WERI-Rb-1 (cell line): ENCODE data around the gene LRP3.
"Not testable (repeated sequence)": the region's sequence is repeated elsewhere in the genome, so short reads cannot be mapped to it uniquely, and the experiment has no call there.

Experiments
- DNase-seq: peaks from one replicate; pipeline ENCODE4 v3.0.0-alpha.2; 2020
- H3K27ac ChIP-seq: fragments of 250-450 bp; sonication (Bioruptor Pico); 2 replicates; pipeline ENCODE4 v1.5.1; 2020; ENCODE audit warnings: mild to moderate bottlenecking, moderate library complexity
- H3K27me3 ChIP-seq: fragments of 250-450 bp; sonication (Bioruptor Pico); 2 replicates; pipeline ENCODE4 v1.5.1; 2021; ENCODE audit warnings: mild to moderate bottlenecking, low read depth, moderate library complexity; ENCODE audit not compliant: insufficient read depth, severe bottlenecking
- H3K36me3 ChIP-seq: fragments of 250-450 bp; sonication (Bioruptor Pico); 2 replicates; pipeline ENCODE4 v1.5.1; 2020; ENCODE audit warnings: mild to moderate bottlenecking, moderate library complexity
- H3K4me3 ChIP-seq: 2 replicates; pipeline ENCODE4 v1.5.1; 2011; ENCODE audit warnings: low read depth, mild to moderate bottlenecking, control low read depth, low read length
- H3K9me3 ChIP-seq: fragments of 250-450 bp; sonication (Bioruptor Pico); 2 replicates; pipeline ENCODE4 v1.5.1; 2021; ENCODE audit warnings: mild to moderate bottlenecking, moderate library complexity; ENCODE audit not compliant: severe bottlenecking
- TF ChIP-seq, protein P1 (sequence below): IDR thresholded peaks from 2 replicates; pipeline ENCODE4 v1.5.1; 2011; ENCODE audit warnings: low read depth, mild to moderate bottlenecking, control low read depth, inconsistent platforms, low read length

The LRP3 gene, protein sequence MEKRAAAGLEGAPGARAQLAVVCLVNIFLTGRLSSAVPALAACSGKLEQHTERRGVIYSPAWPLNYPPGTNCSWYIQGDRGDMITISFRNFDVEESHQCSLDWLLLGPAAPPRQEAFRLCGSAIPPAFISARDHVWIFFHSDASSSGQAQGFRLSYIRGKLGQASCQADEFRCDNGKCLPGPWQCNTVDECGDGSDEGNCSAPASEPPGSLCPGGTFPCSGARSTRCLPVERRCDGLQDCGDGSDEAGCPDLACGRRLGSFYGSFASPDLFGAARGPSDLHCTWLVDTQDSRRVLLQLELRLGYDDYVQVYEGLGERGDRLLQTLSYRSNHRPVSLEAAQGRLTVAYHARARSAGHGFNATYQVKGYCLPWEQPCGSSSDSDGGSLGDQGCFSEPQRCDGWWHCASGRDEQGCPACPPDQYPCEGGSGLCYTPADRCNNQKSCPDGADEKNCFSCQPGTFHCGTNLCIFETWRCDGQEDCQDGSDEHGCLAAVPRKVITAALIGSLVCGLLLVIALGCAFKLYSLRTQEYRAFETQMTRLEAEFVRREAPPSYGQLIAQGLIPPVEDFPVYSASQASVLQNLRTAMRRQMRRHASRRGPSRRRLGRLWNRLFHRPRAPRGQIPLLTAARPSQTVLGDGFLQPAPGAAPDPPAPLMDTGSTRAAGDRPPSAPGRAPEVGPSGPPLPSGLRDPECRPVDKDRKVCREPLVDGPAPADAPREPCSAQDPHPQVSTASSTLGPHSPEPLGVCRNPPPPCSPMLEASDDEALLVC

DNA sequence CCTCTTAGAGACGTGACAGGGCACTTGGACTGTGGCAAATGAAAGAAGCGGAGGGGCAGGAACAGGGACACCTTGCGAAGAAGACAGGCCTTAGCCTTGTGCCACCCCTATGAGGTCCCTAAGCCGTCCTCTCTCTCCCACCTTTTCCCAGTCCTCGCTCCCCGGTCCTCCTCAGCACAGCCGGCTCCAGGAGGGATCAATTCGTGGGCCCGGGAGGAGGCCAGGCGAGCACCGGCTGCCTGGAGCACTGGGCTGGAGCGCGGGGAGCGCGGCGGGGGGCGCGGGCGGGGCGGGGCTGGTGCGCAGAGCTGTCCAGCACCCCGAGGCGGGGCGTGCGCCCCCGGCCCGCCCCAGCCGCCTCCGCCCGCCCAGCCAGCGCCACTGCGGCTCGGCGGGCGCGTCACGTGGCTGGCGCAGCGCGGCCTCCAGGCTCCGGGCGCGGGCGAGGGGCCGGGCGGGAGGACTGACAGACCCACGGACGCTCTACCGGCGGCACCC lies at the start of gene LRP3:
Gene LRP3 (plus strand): TSS at position 466 of the 498 bp plus-strand sequence. CDS start 456 bp downstream, outside the sequence.
- TF ChIP-seq, protein P1, sequence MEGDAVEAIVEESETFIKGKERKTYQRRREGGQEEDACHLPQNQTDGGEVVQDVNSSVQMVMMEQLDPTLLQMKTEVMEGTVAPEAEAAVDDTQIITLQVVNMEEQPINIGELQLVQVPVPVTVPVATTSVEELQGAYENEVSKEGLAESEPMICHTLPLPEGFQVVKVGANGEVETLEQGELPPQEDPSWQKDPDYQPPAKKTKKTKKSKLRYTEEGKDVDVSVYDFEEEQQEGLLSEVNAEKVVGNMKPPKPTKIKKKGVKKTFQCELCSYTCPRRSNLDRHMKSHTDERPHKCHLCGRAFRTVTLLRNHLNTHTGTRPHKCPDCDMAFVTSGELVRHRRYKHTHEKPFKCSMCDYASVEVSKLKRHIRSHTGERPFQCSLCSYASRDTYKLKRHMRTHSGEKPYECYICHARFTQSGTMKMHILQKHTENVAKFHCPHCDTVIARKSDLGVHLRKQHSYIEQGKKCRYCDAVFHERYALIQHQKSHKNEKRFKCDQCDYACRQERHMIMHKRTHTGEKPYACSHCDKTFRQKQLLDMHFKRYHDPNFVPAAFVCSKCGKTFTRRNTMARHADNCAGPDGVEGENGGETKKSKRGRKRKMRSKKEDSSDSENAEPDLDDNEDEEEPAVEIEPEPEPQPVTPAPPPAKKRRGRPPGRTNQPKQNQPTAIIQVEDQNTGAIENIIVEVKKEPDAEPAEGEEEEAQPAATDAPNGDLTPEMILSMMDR: no peak
- peaks cover 25% of the 10 kb centered on the region for H3K36me3 ChIP-seq
- H3K27ac ChIP-seq: peak within 1 kb of the TSS; percentile 57
- peak within 1 kb of the TSS; percentile 62 for H3K4me3 ChIP-seq
- H3K9me3 ChIP-seq: no peaks in the 10 kb centered on the region
- no peaks in the 10 kb centered on the region for H3K27me3 ChIP-seq
- DNase-seq: peak; percentile 69

DNA sequence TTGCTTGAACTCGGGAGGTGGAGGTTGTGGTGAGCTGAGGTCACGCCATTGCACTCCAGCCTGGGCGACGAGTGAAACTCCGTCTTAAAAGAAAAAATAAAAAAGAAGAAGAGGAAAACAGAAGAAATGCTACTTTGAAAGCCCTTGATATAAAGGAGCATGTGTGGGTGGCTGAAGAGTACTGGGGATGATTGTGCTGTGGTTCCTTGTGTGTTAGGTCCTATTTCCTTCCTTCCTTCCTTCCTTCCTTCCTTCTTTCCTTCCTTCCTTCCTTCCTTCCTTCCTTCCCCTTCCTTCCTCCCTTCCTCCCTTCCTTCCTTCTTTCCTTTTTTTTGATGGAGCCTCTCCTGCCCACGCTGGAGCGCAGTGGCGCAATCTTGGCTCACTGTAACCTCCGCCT lies 47.9 kb upstream of the LRP3 start:
- H3K27ac ChIP-seq: no peak overlapping the region
- no peak for DNase-seq
- no peak overlapping the region for H3K4me3 ChIP-seq
- no peaks in the 10 kb centered on the region for H3K36me3 ChIP-seq
- TF ChIP-seq, protein P1: no peak
- no peaks in the 10 kb centered on the region for H3K27me3 ChIP-seq
- no peaks in the 10 kb centered on the region for H3K9me3 ChIP-seq

DNA sequence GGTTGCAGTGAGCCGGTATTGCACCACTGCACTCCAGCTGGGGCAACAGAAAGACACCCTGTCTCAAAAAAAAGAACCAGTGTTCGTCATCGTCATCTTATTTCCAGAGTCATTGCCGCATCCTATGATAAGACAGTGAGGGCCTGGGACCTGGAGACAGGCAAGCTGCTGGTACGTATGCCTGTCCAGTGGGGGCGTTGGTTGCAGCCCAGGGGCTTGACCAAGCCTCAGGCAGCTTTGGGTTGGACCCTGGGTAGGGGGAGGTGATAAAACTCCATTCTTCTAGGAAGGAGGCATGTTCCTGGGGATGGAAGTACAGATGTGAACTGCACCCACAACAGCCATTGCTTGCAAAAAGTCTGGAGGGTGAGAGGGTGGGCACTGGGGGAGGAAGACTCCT lies 46.6 kb upstream of the LRP3 start:
- TF ChIP-seq, protein P1: no peak
- no peaks in the 10 kb centered on the region for H3K9me3 ChIP-seq
- H3K27ac ChIP-seq: no peak overlapping the region
- no peak overlapping the region for H3K4me3 ChIP-seq
- H3K27me3 ChIP-seq: no peaks in the 10 kb centered on the region
- no peaks in the 10 kb centered on the region for H3K36me3 ChIP-seq
- DNase-seq: no peak

DNA sequence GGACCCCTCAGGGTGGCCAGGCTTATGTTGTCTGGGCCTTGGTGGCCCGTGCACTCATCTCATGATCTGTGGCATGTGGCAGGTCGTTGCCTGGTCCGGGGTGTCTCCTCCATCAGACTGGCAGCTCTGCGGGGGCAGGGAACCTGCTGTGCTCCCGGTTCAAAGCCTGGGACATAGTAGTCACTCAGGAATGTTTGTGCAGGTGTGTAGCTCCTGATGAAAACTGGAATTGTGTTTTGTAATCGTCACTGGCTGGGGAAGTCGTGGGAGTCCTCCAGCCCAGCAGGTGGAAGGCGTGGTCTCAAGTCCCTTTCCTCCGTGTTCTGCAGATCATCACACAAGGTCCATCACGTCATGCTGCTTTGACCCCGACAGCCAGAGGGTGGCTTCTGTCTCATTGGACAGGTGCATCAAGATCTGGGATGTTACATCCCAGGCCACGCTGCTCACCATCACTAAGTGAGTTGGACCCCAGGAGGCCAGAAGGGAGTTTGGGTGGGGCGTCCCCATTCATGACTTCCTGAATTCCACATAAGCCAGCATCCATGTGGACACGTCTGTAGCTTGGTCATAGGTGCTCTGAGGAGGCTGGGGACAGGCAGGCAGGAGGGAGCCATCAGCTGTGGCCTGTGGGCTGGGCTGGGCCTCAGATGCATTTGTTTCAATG lies 43.1 kb upstream of the LRP3 start:
- no peak for DNase-seq
- Histone ChIP-seq H3K9me3 (no peaks in the 10 kb centered on the region), H3K36me3 (no peaks in the 10 kb centered on the region), H3K27me3 (no peaks in the 10 kb centered on the region), H3K27ac (no peak overlapping the region), H3K4me3 (no peak overlapping the region)
- TF ChIP-seq, protein P1: no peak

DNA sequence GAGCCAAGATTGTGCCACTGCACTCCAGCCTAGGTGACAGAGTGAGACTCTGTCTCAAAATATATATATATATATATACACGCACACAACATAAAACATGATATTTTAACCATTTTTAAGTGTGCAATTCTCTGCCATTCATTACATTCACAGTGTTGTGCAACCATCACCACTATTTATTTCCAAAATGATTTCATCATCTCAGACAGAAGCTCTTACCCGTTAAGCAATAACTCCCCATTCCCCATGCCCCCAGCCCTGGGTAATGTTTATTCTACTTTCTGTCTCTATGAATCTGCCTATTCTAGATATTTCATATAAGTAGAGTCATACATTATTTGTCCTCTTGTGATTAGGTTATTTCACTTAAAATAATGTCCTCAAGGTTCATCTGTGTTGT lies 42.0 kb upstream of the LRP3 start:
- Histone ChIP-seq H3K27ac (no peak overlapping the region), H3K9me3 (no peaks in the 10 kb centered on the region), H3K27me3 (no peaks in the 10 kb centered on the region), H3K36me3 (no peaks in the 10 kb centered on the region), H3K4me3 (no peak overlapping the region)
- no peak for DNase-seq
- TF ChIP-seq, protein P1: no peak

DNA sequence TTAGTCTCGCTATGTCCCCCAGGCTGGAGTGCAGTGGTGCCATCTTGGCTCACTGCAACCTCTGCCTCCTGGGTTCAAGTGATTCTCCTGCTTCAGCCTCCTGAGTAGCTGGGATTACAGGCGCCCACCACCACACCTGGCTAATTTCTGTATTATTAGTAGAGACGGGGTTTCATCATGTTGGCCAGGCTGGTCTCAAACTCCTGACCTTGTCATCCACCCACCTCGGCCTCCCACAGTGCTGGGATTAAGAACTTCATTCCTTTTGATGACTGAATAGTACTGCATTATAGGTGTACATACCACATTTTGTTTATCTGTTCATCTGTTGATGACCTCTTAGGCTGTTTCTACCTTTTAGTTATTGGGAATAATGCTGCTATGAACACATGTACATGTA lies 41.5 kb upstream of the LRP3 start:
- H3K4me3 ChIP-seq, H3K27me3 ChIP-seq, H3K9me3 ChIP-seq, H3K27ac ChIP-seq, H3K36me3 ChIP-seq, DNase-seq: not testable (repeated sequence)

DNA sequence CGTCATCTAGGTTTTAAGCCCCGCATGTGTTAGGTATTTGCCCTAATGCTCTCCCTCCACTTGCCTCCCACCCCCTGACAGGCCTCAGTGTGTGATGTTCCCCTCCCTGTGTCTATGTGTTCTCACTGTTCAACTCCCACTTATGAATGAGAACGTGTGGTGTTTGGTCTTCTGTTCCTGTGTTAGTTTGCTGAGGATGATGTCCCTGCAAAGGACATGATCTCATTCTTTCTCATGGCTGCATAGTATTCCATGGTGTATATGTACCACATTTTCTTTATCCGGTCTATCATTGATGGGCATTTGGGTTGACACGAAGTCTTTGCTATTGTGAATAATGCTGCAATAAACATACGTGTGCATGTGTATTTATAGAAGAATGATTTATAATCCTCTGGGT lies 39.8 kb upstream of the LRP3 start:
- not testable (repeated sequence) for H3K27ac ChIP-seq, H3K4me3 ChIP-seq, H3K27me3 ChIP-seq, DNase-seq, H3K36me3 ChIP-seq, H3K9me3 ChIP-seq
